B cell (primary cell): Measurements from ENCODE around the gene ARL4C.

Experiments
- EZH2 ChIP-seq: IDR thresholded peaks from 2 replicates; pipeline ENCODE4 v1.6.1; 2012; ENCODE audit warnings: borderline replicate concordance, low read depth, mild to moderate bottlenecking, moderate library complexity, low read length; ENCODE audit not compliant: insufficient read depth, poor library complexity, severe bottlenecking
- TF ChIP-seq, protein P1 (sequence below): fragments of 200-600 bp; IDR thresholded peaks from one replicate; pipeline ENCODE4 v1.8.0; 2022; ENCODE audit warnings: antibody characterized with exemption, mild to moderate bottlenecking

DNA sequence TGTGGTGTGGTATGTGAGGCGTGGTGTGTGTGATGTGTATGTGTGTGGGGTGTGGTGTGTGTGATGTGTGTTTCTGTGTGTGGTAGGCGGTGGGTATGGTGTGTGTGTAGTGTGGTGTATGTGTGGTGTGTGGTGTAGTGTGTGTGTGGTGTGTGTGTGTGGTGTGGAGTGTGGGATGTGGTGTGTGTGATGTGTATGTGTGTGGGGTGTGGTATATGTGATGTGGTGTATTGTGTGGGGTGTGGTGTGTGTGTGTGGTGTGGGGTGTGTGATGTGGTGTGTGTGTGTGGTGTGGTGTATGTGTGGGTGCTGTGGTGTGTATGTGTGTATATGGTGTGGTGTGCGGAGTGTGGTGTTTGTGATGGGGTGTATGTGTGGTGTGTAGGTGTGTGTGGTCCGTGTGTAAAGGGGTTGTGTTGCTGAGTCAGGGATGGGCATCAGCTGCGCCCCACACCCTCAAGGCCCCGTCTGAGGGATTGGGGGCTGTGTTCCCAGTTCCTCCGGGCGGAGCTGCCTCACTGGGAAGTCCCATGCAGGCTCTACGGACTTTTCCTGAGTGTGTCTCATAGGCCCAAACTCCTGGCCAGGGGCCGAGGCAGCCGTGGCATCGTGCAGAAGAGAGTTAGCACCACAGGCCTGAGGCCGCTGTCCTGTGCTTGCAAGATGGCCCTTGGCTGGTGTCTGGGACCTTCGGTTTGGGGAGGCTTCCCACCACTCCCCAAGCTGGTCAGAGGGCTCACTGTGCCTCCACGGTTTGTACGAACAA, 18.2 kb upstream of the ARL4C start:
- TF ChIP-seq, protein P1, sequence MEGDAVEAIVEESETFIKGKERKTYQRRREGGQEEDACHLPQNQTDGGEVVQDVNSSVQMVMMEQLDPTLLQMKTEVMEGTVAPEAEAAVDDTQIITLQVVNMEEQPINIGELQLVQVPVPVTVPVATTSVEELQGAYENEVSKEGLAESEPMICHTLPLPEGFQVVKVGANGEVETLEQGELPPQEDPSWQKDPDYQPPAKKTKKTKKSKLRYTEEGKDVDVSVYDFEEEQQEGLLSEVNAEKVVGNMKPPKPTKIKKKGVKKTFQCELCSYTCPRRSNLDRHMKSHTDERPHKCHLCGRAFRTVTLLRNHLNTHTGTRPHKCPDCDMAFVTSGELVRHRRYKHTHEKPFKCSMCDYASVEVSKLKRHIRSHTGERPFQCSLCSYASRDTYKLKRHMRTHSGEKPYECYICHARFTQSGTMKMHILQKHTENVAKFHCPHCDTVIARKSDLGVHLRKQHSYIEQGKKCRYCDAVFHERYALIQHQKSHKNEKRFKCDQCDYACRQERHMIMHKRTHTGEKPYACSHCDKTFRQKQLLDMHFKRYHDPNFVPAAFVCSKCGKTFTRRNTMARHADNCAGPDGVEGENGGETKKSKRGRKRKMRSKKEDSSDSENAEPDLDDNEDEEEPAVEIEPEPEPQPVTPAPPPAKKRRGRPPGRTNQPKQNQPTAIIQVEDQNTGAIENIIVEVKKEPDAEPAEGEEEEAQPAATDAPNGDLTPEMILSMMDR: no peak
- TF ChIP-seq EZH2: no peak
